GM15510 (cell line): ENCODE results near the gene DZIP3.

Experiments
- POLR2A ChIP-seq: IDR thresholded peaks from 3 replicates; pipeline ENCODE4 v1.6.1; 2011; ENCODE audit warnings: borderline replicate concordance; ENCODE audit not compliant: insufficient read length; ENCODE audit errors: extremely low read depth

DZIP3 gene

DNA sequence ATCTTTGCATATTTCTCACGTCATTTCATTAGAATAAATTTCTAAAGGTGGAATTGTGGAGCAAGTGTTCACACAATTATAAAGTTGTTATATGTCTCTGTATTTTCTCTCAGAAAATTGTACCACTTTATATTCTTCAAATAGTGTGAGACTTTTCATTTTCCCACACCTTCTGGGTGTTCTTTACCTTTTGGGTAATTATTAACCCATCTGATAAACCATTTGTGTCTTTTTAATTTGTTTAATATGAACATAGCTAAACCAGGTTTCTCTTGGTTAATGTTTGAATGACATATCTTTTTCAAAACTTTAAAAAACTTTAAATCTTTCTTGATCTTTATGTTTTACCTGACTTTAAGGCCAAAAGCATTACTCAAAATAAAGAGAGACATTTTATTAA is 40.5 kb downstream of the DZIP3 start:
- TF ChIP-seq POLR2A: no peak

DNA sequence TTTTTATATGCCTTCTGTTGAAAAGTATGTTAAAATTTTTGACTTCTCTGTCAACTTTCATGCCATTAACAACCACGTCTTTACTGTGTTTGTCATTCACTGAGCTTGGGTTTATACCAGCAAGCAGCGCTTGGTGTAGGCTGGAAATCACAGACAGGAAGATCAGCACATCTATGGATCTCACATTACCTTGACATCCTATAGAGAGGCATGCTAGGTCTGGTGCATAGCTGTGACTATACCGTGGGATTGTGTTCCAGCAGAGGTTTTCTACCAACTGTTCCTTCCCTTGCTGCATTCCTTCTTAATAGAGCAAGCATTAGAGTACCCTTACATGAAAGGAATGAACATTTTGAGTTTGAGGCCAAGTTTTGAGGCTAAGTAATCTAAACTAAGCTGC is 53.0 kb downstream of the DZIP3 start:
- TF ChIP-seq POLR2A: no peak

DNA sequence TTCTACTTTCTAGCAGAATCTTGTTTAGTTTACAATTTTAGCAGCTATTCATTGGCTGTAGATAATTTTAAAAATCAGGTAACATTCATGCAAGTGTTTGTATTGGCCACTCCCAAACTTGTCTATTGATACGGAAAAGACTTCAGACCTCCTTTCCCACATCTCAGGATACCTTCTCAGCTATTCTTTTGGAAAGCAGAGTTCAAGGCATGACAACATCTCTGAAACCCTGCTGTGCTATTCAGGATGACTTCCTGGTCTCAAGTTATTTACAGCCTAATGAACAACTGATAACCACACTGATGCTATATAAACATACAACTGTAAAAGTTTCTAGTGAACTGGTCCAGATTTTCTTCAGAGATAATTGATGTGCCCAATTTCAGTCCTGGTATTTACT is 55.8 kb downstream of the DZIP3 start:
- TF ChIP-seq POLR2A: no peak

DNA sequence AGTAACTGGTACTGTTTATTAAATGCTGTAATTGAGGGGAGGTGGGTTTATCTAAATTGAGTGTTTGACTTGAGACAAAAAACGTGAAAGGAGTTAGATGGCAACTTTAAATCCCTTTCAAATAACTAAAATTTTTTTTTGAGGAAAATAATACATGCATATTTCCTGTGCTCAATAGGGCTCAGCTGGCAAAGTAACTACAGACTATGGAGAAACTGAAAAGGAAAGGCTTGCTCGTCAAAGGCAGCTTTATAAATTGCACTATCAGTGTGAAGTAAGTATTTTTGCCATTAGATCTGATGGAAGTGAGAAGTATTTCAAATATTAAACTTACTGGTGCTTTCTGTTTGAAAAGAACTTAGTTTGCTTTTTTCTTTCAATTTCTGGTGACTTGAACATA is 72.2 kb downstream of the DZIP3 start:
- TF ChIP-seq POLR2A: no peak

DNA sequence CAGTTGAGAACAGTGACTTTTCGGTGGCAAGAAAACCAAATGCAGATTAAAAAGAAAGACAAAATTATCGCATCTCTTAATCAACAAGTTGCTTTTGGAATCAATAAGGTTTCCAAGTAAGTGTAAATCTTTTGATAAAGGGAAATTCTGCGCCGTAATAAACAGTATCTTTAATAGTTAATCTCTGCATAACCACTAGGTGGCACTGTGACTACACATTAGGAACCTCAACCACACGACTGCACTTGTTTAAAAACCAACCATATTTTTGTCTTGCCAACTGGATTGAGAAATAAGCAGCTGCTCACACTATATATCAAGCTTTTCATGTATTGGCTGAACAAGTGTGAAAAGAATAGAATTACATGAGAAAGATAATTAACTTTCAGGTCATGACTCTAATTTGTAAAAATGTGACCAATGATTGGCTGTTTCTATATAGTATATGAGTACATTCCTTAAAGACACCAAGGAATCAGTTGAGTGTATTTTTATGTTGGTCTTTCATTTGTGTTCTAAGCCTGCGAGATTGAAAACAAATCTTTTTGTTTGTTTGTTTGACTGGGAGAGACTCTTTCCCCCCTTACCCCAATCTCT is 72.7 kb downstream of the DZIP3 start:
- TF ChIP-seq POLR2A: no peak

DNA sequence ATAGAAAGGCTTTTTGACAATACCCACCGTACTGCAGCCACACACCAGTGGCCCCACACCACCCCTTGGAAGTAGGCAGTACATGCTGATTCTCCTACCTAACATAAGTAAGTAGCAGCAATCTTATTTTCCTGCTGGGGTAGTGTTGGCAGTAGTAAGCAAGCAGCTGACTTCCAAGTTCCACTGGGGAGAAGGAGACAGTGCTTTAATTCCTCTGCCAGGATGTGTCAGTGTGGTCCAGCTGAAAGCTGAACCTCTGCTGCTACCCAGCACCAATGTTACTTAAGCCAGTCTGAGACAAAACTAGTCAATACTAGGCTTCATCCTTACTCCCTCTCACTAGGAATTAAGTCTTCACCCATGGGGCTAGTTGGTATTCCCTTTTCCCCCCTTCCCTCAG is 74.7 kb downstream of the DZIP3 start:
- no peak for TF ChIP-seq POLR2A

DNA sequence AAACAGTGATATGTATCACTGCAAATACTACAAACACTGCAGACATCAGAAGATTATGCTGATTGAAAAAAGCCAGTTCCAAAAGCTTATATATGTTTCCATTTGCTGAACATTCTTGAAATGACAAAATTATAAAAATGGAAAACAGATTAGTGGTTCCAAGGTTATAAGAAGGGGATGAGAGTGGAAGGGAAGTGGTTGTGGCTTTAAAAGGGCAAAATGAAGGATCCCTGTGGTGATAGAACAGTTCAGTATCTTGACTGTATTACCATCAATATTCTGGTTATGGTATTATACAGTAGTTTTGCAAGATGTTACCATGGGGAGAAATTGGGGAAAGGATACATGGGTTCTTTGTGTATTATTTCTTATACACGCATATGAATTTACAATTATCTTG is 77.8 kb downstream of the DZIP3 start:
- TF ChIP-seq POLR2A: no peak

DNA sequence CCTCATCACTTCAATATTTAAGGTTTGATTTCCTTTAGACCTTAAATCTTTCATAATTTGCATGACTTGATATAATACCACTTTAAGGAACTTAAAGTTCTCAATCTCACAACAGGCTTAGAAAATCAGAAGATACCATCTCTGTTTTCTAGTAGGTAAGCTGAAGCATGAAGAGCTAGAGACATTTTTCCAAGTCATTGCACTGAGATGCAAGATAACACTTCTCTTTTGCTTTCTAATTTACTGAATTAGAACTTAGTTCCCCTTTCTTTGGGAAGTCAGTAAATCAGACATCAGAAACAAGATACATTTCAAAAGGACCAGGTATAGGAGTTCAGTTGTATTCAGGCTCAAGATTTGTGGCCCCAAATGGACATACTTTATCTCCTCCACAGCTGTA is 79.7 kb downstream of the DZIP3 start:
- TF ChIP-seq POLR2A: no peak

DNA sequence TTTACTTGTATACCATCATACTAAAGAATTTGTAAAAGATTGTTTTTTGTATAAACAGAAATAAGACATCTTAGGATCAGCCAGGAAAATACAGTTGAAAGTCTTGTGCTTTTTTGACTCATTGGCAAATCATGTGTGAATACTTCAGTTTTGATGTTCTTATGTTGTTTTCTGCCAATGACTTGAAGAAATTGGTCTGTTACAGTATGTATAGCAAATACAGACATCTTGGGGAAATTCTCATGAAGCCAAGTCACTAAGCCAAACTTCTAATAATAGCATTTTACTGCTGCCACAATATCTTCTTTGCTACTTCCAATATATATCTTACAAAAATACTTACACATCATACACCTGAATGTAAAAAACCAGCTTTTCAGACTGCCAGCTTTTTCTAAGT is 83.2 kb downstream of the DZIP3 start:
- no peak for TF ChIP-seq POLR2A

DNA sequence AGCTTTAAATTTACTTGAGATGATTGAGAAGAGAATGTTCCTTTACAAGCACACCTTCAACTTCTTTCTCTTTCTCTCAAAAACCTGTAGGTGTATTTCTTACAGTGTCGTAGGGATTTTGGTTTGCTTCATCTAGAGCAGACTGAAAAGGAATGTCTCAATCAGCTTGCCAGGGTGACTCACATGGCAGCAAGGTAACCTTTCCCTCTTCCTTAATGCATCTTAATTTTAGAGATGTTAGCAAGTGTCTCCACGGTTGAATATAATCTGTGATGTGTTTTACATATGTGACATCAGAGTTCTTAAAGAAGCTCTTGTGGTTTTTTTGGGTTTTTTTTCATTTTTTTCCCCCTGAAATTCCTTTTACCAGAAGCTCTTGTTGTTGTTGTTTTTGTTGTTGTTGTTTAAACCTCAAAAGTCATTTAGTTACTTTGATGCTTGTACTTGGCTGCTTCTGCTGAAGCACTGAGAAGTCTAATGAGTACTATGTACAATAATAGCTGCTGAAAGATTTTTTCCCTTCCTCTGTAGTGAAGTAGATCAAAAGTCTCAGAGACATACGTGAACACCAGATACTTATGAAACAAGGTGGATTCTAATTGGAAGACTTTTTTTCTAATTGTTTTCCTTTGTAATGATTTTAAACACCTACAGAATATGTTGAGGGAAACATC is 84.6 kb downstream of the DZIP3 start:
- no peak for TF ChIP-seq POLR2A

DNA sequence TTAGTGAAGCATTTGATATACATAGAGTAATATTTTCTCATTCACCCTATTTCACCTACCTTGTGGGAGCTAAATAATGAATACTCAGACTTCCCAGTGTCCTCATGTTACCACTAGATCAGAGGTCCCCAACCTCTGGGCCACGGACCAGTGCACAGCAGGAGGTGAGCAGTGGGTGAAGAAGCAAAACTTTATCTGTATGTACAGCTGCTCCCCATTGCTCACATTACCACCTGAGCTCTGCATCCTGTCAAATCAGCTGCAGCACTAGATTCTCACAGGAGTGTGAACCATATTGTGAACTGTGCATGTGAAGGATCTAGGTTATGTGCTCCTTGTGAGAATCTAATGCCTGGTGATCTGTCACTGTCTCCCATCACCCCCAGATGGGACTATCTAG is 88.3 kb downstream of the DZIP3 start:
- no peak for TF ChIP-seq POLR2A

DNA sequence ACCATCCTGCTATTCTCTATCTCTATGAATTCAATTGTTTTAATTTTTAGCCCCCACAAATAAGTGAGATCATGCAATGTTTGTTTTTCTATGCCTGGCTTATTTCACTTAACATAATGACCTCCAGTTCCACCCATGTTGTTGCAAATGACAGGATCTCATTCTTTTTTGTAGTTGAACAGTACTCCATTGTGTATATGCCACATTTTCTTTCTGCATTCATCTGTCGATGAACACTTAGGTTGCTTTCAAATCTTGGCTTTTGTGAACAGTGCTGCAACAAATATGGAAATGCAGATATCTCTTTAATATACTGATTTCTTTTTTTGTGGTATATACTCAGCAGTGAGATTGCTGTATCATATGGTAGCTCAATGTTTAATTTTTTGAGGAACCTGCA is 108.9 kb downstream of the DZIP3 start:
- no peak for TF ChIP-seq POLR2A

DNA sequence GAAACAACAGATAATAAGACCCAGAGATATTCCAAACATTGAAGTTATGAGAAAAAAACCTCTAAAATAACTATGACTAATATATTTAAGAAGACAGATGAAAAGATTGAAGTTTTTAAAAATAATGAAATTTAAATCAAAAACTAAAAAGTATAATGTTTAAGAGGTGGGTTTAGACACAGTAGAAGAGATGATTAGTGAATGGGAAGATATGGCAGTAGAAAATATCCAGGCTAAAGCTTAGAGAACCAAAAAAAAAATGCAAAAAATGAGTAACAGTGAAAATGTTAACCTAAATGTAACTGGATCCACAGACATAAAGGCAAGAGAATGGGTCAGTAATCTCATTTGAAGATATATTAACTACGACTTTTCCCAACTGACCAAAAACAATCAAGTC is 115.5 kb downstream of the DZIP3 start:
- TF ChIP-seq POLR2A: no peak

DNA sequence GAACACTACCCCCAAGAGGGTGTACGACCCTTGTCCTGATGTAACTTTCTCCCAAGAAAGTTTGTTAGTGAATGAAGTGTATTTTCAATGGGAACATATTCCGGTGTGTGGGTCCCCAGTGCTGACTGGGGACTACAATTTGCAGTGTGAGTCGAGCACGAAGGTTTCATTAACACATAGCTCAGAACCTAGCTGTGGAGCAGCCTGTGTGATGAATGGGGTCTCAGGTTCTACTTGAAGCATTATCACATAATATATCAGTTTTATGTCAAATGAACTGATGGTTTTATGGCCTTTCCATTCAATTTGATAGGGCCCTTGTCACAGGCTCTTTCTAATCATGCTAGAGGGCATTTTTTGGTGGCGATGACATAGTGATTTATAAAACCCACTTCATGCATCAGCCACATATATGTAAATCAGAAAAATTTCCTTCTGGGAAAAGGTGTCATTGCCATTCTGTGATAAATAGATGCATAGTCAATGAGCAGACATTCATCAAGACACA is 123.5 kb downstream of the DZIP3 start:
- no peak for TF ChIP-seq POLR2A

DNA sequence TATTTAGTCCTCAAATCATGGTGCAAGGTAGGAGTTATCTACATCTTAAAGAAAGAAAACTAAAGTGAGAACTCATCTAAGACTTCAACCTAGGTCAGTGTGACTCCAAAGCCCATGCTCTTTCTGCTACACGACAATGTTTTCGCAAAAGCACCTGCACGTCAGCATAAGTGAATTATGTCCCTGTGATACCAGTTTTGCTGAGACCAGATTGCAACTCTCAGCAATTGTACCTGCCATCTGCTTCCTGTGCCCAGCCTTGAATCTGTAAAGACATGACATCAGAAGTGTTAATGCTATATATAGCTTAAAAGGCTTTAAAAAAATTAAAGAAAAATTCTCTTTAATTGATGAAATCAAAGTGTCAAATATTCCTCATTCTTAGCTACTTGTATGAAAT is 124.3 kb downstream of the DZIP3 start:
- TF ChIP-seq POLR2A: no peak

DNA sequence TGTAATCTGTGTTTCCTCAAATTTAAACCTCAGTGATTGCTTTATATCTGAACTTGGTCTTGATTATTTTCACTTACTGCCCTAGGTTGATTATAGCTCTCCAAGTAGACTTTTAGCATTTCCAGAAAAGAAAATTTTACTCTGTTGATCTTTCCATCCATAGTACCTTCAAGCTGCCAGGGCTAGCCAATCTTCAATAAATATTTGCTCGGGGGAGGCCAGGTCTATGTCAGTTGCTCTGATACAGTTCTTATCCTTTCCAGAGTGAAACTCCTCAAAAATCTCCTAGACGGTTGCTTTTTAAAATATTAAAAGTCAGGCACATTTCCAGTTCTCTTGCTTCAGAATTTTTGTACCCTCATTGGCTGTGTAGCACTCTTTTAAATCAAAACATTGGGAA is 128.9 kb downstream of the DZIP3 start:
- no peak for TF ChIP-seq POLR2A
